ENCODE results near the gene CASP10. TPM values are rescaled to one million over a fixed set of nuclear protein-coding genes. Genes with fewer than 3 reads are reported as not detected.
"Not testable (repeated sequence)": the region's sequence is repeated elsewhere in the genome, so short reads cannot be mapped to it uniquely, and the experiment has no call there.

Gene CASP10
- total RNA-seq, 1 donor from 2014 or later = 10.7 TPM

- DNase-seq (ENCODE audit: low spot score) = no peak
These were observed 49.5 kb downstream of the CASP10 start for GRCh38 chr2:201232467-201232815.

- no peak for DNase-seq (ENCODE audit: low spot score)
These were observed 50.4 kb downstream of the CASP10 start for GRCh38 chr2:201233192-201233811.

DNA sequence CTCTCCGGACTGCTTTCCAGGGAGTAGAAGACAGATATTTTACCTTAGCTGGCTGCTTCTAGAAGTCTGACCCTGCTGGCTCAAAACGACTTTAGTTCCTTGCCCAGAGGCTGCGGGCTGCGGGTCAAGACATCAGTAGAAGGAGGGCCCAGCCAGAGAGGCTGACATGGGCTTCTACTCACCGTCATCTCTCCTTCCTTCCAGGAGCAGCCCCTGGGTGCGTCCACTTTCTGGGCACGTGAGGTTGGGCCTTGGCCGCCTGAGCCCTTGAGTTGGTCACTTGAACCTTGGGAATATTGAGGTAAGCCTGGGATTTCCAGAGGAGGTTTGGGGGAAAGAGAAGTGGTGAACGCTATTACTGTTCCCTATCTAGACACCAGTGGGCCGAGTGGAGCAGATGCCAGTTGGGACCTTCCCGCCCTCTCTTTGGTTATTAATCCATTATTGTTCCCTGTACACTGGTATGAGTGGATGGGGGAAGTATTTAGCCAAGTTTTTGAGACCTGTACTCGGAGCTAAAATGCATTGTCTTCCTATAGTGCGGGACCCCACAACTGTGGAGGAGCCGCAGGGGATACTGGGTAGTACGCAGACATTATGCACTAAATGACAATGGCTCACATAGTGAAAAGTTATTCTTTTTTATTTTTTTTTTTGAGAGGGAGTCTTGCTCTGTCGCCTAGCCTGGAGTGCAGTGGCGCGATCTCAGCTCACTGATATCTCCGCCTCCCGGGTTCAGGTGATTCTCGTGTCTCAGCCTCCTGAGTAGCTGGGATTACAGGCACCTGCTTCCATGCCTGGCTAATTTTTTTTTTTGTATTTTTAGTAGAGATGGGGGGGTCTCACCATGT lies 51.1 kb downstream of the CASP10 start:
- DNase-seq (ENCODE audit: low spot score) = no peak

DNA sequence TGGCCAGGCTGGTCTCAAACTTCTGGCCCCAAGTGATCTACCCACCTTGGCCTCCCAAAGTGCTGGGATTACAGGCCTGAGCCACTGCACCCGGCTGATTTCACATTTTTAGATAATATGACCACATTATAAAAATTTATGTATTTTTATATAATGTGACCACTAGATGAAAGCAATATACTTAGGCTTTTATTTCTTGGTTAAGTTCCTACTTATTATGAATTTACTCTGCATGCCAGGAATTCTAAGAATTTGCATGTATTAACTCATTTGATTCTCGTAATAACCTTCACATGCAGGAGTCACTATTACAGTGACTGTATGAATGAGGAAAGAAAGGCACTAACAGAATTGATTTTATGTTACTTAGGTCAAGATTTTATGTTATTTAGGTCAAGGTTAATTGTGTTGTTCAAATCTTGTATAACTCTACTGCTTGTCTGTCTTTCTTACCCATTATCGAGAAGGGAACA lies 51.8 kb downstream of the CASP10 start:
- DNase-seq (ENCODE audit: low spot score) = no peak

DNA sequence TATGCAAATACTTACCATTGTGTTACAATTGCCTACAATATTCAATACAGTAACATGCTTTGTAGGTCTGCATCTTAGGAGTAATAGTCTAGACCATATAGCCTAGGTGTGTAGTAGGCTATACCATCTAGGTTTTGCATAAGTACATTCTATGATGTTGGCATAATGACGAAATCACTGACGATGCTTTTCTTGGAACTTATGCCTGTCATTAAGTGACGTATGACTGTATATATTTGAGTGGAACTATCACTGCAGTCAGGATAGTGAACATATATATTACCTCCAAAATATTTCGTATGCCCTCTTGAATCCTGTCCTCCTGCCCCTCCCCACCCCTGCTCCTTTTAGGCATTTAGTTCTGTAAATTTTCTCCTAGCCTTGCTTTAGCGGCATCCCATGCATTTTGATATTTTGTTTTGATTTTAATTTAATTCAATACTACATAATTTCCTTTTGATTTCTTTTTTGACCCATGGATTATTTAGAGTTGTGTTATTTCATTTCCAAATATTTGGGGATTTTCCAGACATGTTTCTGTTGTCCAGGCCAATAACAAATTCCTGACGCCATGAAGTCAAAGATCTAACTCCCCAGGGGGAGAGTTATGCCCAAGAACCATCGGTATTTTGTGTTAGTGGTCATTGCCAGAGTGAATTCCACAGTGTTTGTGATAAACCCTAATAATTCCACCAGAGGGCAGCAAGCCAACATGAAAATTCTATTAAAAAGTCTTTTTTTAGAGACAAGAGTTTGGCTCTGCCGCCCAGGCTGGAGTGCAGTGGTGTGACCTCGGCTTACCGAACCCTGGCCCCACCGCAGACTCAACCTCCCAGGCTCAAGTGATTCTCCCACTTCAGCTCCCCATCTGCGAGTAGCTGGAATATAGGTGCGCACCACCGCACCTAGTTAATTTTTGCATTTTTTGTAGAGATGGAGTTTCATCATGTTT lies 53.2 kb downstream of the CASP10 start:
- no peak for DNase-seq (ENCODE audit: low spot score)

GRCh38 chr2:201237486-201238123 lies 54.7 kb downstream of the CASP10 start:
- no peak for DNase-seq (ENCODE audit: low spot score)

GRCh38 chr2:201239167-201239935 lies 56.4 kb downstream of the CASP10 start:
- DNase-seq (ENCODE audit: low spot score) = not testable (repeated sequence)

GRCh38 chr2:201242571-201243277 lies 59.8 kb downstream of the CASP10 start:
- DNase-seq (ENCODE audit: low spot score) = no peak

- no peak for DNase-seq (ENCODE audit: low spot score)
These were observed 61.9 kb downstream of the CASP10 start for GRCh38 chr2:201244829-201245228.

GRCh38 chr2:201246280-201246679 lies 63.3 kb downstream of the CASP10 start:
- DNase-seq (ENCODE audit: low spot score) = no peak

- DNase-seq (ENCODE audit: low spot score) = no peak
These were observed 65.4 kb downstream of the CASP10 start for GRCh38 chr2:201248288-201248844.

GRCh38 chr2:201249889-201250288 lies 66.9 kb downstream of the CASP10 start:
- DNase-seq (ENCODE audit: low spot score) = no peak

GRCh38 chr2:201250741-201251140 lies 67.8 kb downstream of the CASP10 start:
- DNase-seq (ENCODE audit: low spot score) = no peak

- DNase-seq (ENCODE audit: low spot score) = no peak
These were observed 71.3 kb downstream of the CASP10 start for GRCh38 chr2:201254081-201254730.

- no peak for DNase-seq (ENCODE audit: low spot score)
These were observed 72.6 kb downstream of the CASP10 start for GRCh38 chr2:201255408-201256033.

DNA sequence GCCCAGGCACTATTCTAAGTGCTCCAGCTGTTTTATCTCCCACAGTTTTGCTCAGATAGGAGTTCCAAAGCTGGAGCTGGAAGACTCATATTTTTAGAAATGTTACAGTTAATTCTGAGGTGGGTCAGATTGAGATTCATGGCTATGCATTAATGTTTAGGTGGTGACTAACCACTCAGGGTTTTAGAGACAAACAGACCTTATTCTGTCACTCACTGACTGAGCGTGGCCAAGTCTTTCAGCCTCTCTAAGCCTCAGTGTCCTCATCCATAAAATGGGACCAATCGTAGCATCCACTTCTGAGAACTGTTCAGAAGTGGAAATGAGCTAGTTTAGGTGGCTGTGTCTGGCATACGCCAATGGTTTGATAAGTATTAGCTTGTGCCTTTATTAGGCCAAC lies 73.1 kb downstream of the CASP10 start:
- DNase-seq (ENCODE audit: low spot score) = no peak

- no peak for DNase-seq (ENCODE audit: low spot score)
These were observed 74.5 kb downstream of the CASP10 start for GRCh38 chr2:201257381-201257955.
